HepG2 (cell line): ENCODE measurements around the gene P3R3URF. TPM values are rescaled to one million over a fixed set of nuclear protein-coding genes. Genes with fewer than 3 reads are reported as not detected.

ENCODE experiments used
- ATAC-seq: fragments of 200-7000 bp; cut with Tn5 transposase; 3 replicates; pipeline ENCODE4 v1.9.1; 2020; ENCODE audit warnings: mild to moderate bottlenecking, moderate library complexity
- BruUV-seq: library from RNA; stranded (reverse); fragments of 400-500 nt; replicated peaks from 2 replicates; lab custom pipeline; 2021; lab: Mats Ljungman, UMichigan
- CTCF ChIA-PET: fragments of 300-600 bp; formaldehyde crosslinking; extraction: SDS; loops from one replicate; lab custom pipeline; 2021; ENCODE audit warnings: low total read pairs, inconsistent platforms, low intra/inter-chr PET ratio; lab: Yijun Ruan, JAX
- POLR2A ChIA-PET: fragments of 350-600 bp; sonication (Branson Sonifier 250); formaldehyde crosslinking; loops from one replicate; lab custom pipeline; 2020; ENCODE audit warnings: antibody characterized with exemption, inconsistent platforms; lab: Yijun Ruan, JAX
- DNase-seq: peaks from one replicate; pipeline ENCODE4 v3.0.0-alpha.2; 2015; ENCODE audit warnings: low spot score
- FAIRE-seq: peaks from 3 replicates; lab custom pipeline; 2011; peaks lifted over from hg19 to GRCh38; lab: Jason Lieb, UNC
- H2AFZ ChIP-seq: one replicate; pipeline ENCODE4 v1.6.1; 2011; ENCODE audit warnings: low read length, inconsistent platforms
- H3K27ac ChIP-seq: fragments of 300-600 bp; 3 replicates; pipeline ENCODE4 v1.8.0; 2011; ENCODE audit warnings: mixed run types, mild to moderate bottlenecking, mixed read lengths, low read length, inconsistent platforms; ENCODE audit not compliant: insufficient read depth; ENCODE audit errors: extremely low read length
- H3K27me3 ChIP-seq, 2 experiments: fragments of 200-600 bp in 1 of 2; 2 replicates in 1 of 2; 3 replicates in 1 of 2; pipeline versions ENCODE4 v1.6.0 to v1.8.0; 2011; ENCODE audit warnings: low read length in 2 of 2, mild to moderate bottlenecking in 2 of 2, moderate library complexity in 2 of 2, inconsistent platforms in 1 of 2; ENCODE audit not compliant: insufficient read depth in 2 of 2, control insufficient read depth in 1 of 2
- H3K36me3 ChIP-seq, 2 experiments: fragments of 200-600 bp in 1 of 2; replicated peaks in 1 of 2; 2 replicates in 1 of 2; 3 replicates in 1 of 2; pipeline versions ENCODE4 v1.5.1 to v1.8.0; 2011; ENCODE audit warnings: low read length in 2 of 2, inconsistent platforms in 1 of 2; ENCODE audit not compliant: insufficient read depth in 2 of 2, control insufficient read depth in 1 of 2
- H3K4me1 ChIP-seq: 2 replicates; pipeline ENCODE4 v1.5.1; 2012; ENCODE audit warnings: low read length, inconsistent platforms; ENCODE audit not compliant: insufficient read depth
- H3K4me2 ChIP-seq: 2 replicates; pipeline ENCODE4 v1.6.0; 2011; ENCODE audit warnings: low read depth, low read length, inconsistent platforms
- H3K4me3 ChIP-seq, 3 experiments: fragments of 200-600 bp in 1 of 3; sonication (generic), shearing (Covaris generic) in 1 of 3; replicated peaks in 1 of 3; 2 replicates each; pipeline ENCODE4 v1.5.1; 2011 to 2016; ENCODE audit warnings: low read length in 3 of 3, inconsistent platforms in 2 of 3, low read depth in 2 of 3, mild to moderate bottlenecking in 2 of 3, control low read depth in 1 of 3, mixed read lengths in 1 of 3; ENCODE audit not compliant: insufficient read depth in 1 of 3
- H3K79me2 ChIP-seq: one replicate; pipeline ENCODE4 v1.6.1; 2011; ENCODE audit warnings: low read length, inconsistent platforms; ENCODE audit not compliant: insufficient read depth
- H3K9ac ChIP-seq: 2 replicates; pipeline ENCODE4 v1.6.0; 2011; ENCODE audit warnings: mild to moderate bottlenecking, low read depth, low read length, inconsistent platforms; ENCODE audit not compliant: insufficient read depth
- H3K9me3 ChIP-seq: 2 replicates; pipeline ENCODE4 v1.5.1; 2012; ENCODE audit warnings: mild to moderate bottlenecking, low read length
- H4K20me1 ChIP-seq: 2 replicates; pipeline ENCODE4 v1.6.0; 2011; ENCODE audit warnings: inconsistent platforms, mild to moderate bottlenecking, low read length, moderate library complexity; ENCODE audit not compliant: insufficient read depth
- CBX2 ChIP-seq, 2 experiments: fragments of 200-600 bp in 1 of 2; sonication (generic); formaldehyde crosslinking in 1 of 2; IDR thresholded peaks; 2 replicates each; pipeline versions ENCODE4 v1.7.0 to v1.8.1; 2018 to 2022; ENCODE audit warnings: low read depth in 2 of 2, low read length in 1 of 2, mild to moderate bottlenecking in 1 of 2, missing genetic modification reagents in 1 of 2
- HNF1A ChIP-seq, 2 experiments: sonication (generic) in 1 of 2; formaldehyde crosslinking in 1 of 2; IDR thresholded peaks; 2 replicates each; pipeline versions ENCODE4 v1.4.0 to v1.6.1; 2016 to 2020; ENCODE audit warnings: borderline replicate concordance in 1 of 2, low read depth in 1 of 2, mild to moderate bottlenecking in 1 of 2, missing genetic modification reagents in 1 of 2
- JUN ChIP-seq: sonication (generic); formaldehyde crosslinking; IDR thresholded peaks from 2 replicates; pipeline ENCODE4 v1.4.0; 2020; ENCODE audit warnings: mild to moderate bottlenecking, missing genetic modification reagents
- JUNB ChIP-seq: sonication (generic); formaldehyde crosslinking; IDR thresholded peaks from 2 replicates; pipeline ENCODE4 v1.8.0; 2022; ENCODE audit warnings: missing genetic modification reagents, mild to moderate bottlenecking, borderline replicate concordance
- MXD1 ChIP-seq: sonication (generic); formaldehyde crosslinking; IDR thresholded peaks from 2 replicates; pipeline ENCODE4 v1.4.0; 2020; ENCODE audit warnings: mild to moderate bottlenecking, missing genetic modification reagents
- RXRB ChIP-seq: IDR thresholded peaks from 2 replicates; pipeline ENCODE4 v1.6.1; 2016; ENCODE audit warnings: borderline replicate concordance, missing genetic modification reagents, missing compliant biosample characterization
- U2AF2 ChIP-seq: fragments of 200-400 bp; formaldehyde crosslinking; IDR thresholded peaks from 2 replicates; pipeline ENCODE4 v1.6.1; 2017; ENCODE audit warnings: low read depth, mild to moderate bottlenecking, low read length
- XBP1 ChIP-seq: sonication (generic); formaldehyde crosslinking; IDR thresholded peaks from 2 replicates; pipeline ENCODE4 v1.5.0; 2020; ENCODE audit warnings: missing genetic modification reagents
- ZFY ChIP-seq: sonication (generic); formaldehyde crosslinking; IDR thresholded peaks from 2 replicates; pipeline ENCODE4 v1.4.0; 2020; ENCODE audit warnings: missing genetic modification reagents
- ZNF710 ChIP-seq: sonication (generic); formaldehyde crosslinking; IDR thresholded peaks from 2 replicates; pipeline ENCODE4 v1.5.0; 2020; ENCODE audit warnings: mild to moderate bottlenecking, missing genetic modification reagents, borderline replicate concordance
- ZNF768 ChIP-seq: sonication (generic); formaldehyde crosslinking; IDR thresholded peaks from 2 replicates; pipeline ENCODE4 v1.4.0; 2020; ENCODE audit warnings: missing genetic modification reagents
- WGBS: methylation state at CpG from one replicate; pipeline ENCODE4 v1.1.6; 2017; ENCODE audit warnings: low lambda C conversion rate; 5-methylcytosine and 5-hydroxymethylcytosine counted together
- in situ Hi-C: cut with HindIII; loops from 2 replicates; pipeline ENCODE4 v1.10.0; 2017; ENCODE audit warnings: low pct_unique_long_range_greater_than_20kb; ENCODE audit not compliant: extremely low pct_ligation_motif_present
- intact Hi-C: fragments of 100-400 bp; cut with micrococcal nuclease; formaldehyde crosslinking; loops from one replicate; pipeline ENCODE4 v1.10.0; 2022; ENCODE audit not compliant: unreplicated experiment
- polyA plus RNA-seq, 8 experiments: library from polyadenylated mRNA; depleted of rRNA in 3 of 8; stranded (reverse) in 7 of 8; unstranded in 1 of 8; fragments of >200 nt; fragmentation: Illumina TruSeq in 4 of 8; extraction: Trizol in 4 of 8; gene quantifications; 2 replicates each; pipeline versions ENCODE4 v1.2.1 to v1.2.3, GENCODE V29; 2011 to 2016; ENCODE audit warnings: low read depth in 4 of 8, missing spikeins in 1 of 8, mixed read lengths in 1 of 8; ENCODE audit not compliant: insufficient read depth in 1 of 8
- total RNA-seq, 5 experiments: library from RNA; depleted of rRNA; stranded (reverse); fragments of >200 nt; fragmentation: Illumina TruSeq; extraction: Trizol; gene quantifications; 2 replicates each; pipeline ENCODE4 v1.2.3, GENCODE V29; 2016; ENCODE audit warnings: low read depth in 1 of 5

Gene P3R3URF
- total and polyA plus RNA-seq, 2 of the 13 experiments (the other 11 are each of a cell fraction or from before 2014, with no cell fraction given): not detected

- TF ChIP-seq HNF1A (IDR thresholded peaks at IDR 0.05; ENCODE audit: low read depth) (no peak), HNF1A (CRISPR knock-in tag; IDR thresholded peaks at IDR 0.05; ENCODE audit: borderline replicate concordance) (no peak)
- TF ChIP-seq, all 625 proteins: peak for 4
Observed at GRCh38 chr1:46219551-46220520, 43.5 kb upstream of the P3R3URF start (continued).

GRCh38 chr1:46218443-46218842 is 42.2 kb upstream of the P3R3URF start:
- in situ Hi-C loops (no loop called here), intact Hi-C loops (no loop called here)
- Histone ChIP-seq H2AFZ (peak overlapping the region; percentile 61), H3K79me2 (no peaks in the 10 kb centered on the region), H3K9ac (no peak overlapping the region), H3K4me1 (peaks cover 45% of the 10 kb centered on the region), H3K27ac (no peak overlapping the region), H3K36me3 (no peaks in the 10 kb centered on the region), H3K4me3 (no peak overlapping the region), H3K9me3 (no peaks in the 10 kb centered on the region), H4K20me1 (no peaks in the 10 kb centered on the region), H3K27me3 (no peaks in the 10 kb centered on the region), H3K4me2 (no peak overlapping the region)
- DNase-seq: no peak
- CTCF ChIA-PET: no interaction called here
- BruUV-seq: no TSS peak
- no peak for ATAC-seq
- WGBS: 56% methylated on average over 5 of the region's 8 CpGs
- no peak for TF ChIP-seq XBP1
- no peak for TF ChIP-seq JUNB (CRISPR knock-in tag)
- TF ChIP-seq JUN: no peak
- TF ChIP-seq ZFY (CRISPR knock-in tag): no peak
- TF ChIP-seq U2AF2: no peak
- TF ChIP-seq RXRB (CRISPR knock-in tag): no peak
- no peak for TF ChIP-seq ZNF768 (CRISPR knock-in tag)
- no peak for TF ChIP-seq ZNF710 (CRISPR knock-in tag)
- no peak for TF ChIP-seq CBX2 (IDR thresholded peaks at IDR 0.05; ENCODE audit: low read depth, low read length)
- no peak for TF ChIP-seq CBX2 (CRISPR knock-in tag; IDR thresholded peaks at IDR 0.05; ENCODE audit: low read depth)
- TF ChIP-seq MXD1 (CRISPR knock-in tag): no peak
- POLR2A ChIA-PET: no interaction called here
- no peak for FAIRE-seq
